ENCODE data around the gene MAP3K1.

DNA sequence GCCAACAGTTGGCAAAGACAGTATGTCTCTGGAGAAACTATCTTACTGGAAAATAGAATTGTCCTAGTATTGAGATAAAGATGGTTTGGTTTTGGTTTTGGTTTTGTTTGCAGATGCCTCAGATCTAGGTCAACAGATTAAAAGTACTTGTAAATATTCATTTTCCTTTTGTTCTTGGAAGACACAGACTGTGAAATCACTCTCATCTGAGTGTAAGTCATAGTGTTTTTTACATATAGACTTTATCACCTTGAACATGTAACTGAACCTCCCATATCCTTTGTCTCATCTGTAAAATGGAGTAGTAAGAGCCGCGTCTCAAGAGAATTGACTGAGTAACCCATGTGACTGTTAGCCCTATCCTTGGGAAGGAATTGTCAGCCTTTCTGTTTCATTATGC lies 34.3 kb downstream of the MAP3K1 start:
- TF ChIP-seq CHD1 (IDR thresholded peaks at IDR 0.05; ENCODE audit: low read length) (no peak), ZNF121 (CRISPR knock-in tag; conservative IDR thresholded peaks at IDR 0.05) (no peak), SIN3A (IDR thresholded peaks at IDR 0.05; ENCODE audit: borderline replicate concordance in 2 of 2, control insufficient read depth in 1 of 2, low read depth in 2 of 2, low read length in 2 of 2) (no peak), TCF3 (CRISPR knock-in tag; IDR thresholded peaks at IDR 0.05) (no peak)
- TF ChIP-seq, protein P1, sequence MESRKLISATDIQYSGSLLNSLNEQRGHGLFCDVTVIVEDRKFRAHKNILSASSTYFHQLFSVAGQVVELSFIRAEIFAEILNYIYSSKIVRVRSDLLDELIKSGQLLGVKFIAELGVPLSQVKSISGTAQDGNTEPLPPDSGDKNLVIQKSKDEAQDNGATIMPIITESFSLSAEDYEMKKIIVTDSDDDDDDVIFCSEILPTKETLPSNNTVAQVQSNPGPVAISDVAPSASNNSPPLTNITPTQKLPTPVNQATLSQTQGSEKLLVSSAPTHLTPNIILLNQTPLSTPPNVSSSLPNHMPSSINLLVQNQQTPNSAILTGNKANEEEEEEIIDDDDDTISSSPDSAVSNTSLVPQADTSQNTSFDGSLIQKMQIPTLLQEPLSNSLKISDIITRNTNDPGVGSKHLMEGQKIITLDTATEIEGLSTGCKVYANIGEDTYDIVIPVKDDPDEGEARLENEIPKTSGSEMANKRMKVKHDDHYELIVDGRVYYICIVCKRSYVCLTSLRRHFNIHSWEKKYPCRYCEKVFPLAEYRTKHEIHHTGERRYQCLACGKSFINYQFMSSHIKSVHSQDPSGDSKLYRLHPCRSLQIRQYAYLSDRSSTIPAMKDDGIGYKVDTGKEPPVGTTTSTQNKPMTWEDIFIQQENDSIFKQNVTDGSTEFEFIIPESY (CRISPR knock-in tag; IDR thresholded peaks at IDR 0.05) = no peak
